Measurements from ENCODE around the gene RPF1.

GRCh38 chr1:84541679-84542078 lies 62.6 kb downstream of the RPF1 start:
- TF ChIP-seq POLR2A (IDR thresholded peaks at IDR 0.05): no peak
- TF ChIP-seq EP300 (IDR thresholded peaks at IDR 0.05): no peak
- no peak for TF ChIP-seq CTCF (IDR thresholded peaks at IDR 0.05)

Data from ovary (tissue), 3 donors.